Activated CD8-positive, alpha-beta memory T cell treated with anti-CD3 and anti-CD28 coated beads, Interleukin-2, amount 10 ng/mL, durations not matched to agents 7 days and 5 days (primary cell): ENCODE measurements around the gene WIF1. TPM values are rescaled to one million over a fixed set of nuclear protein-coding genes. Genes with fewer than 3 reads are reported as not detected.

ENCODE experiments used
- ATAC-seq: fragments of 150-1000 bp; cut with Tn5 transposase; one replicate; pipeline ENCODE4 v1.10.0; 2021; ENCODE audit warnings: moderate library complexity
- CTCF ChIA-PET: fragments of 350-600 bp; sonication (Branson Sonifier 250); formaldehyde crosslinking; loops from one replicate; lab custom pipeline; 2021; ENCODE audit warnings: antibody characterized with exemption; lab: Charles Lee
- DNase-seq: peaks from one replicate; pipeline ENCODE4 v3.0.0-alpha.2; 2020
- H3K27ac Mint-ChIP-seq: one replicate; pipeline ENCODE4 v1.8.0; 2021; ENCODE audit warnings: mild to moderate bottlenecking, mixed read lengths
- H3K27me3 Mint-ChIP-seq: one replicate; pipeline ENCODE4 v1.8.0; 2021; ENCODE audit warnings: mixed read lengths
- H3K36me3 Mint-ChIP-seq: one replicate; pipeline ENCODE4 v1.8.0; 2021; ENCODE audit warnings: mild to moderate bottlenecking, mixed read lengths
- H3K4me1 Mint-ChIP-seq: one replicate; pipeline ENCODE4 v1.8.0; 2021; ENCODE audit warnings: mixed read lengths
- H3K4me3 Mint-ChIP-seq: one replicate; pipeline ENCODE4 v1.8.0; 2021; ENCODE audit warnings: mild to moderate bottlenecking, moderate library complexity, mixed read lengths
- H3K9me3 Mint-ChIP-seq: one replicate; pipeline ENCODE4 v1.8.0; 2022; ENCODE audit warnings: low read depth, mixed read lengths
- total RNA-seq, 2 experiments: library from RNA; stranded (reverse); gene quantifications; one replicate each; pipeline ENCODE4 v1.2.3, GENCODE V29; 2021

Gene WIF1
- not detected for total RNA-seq

DNA sequence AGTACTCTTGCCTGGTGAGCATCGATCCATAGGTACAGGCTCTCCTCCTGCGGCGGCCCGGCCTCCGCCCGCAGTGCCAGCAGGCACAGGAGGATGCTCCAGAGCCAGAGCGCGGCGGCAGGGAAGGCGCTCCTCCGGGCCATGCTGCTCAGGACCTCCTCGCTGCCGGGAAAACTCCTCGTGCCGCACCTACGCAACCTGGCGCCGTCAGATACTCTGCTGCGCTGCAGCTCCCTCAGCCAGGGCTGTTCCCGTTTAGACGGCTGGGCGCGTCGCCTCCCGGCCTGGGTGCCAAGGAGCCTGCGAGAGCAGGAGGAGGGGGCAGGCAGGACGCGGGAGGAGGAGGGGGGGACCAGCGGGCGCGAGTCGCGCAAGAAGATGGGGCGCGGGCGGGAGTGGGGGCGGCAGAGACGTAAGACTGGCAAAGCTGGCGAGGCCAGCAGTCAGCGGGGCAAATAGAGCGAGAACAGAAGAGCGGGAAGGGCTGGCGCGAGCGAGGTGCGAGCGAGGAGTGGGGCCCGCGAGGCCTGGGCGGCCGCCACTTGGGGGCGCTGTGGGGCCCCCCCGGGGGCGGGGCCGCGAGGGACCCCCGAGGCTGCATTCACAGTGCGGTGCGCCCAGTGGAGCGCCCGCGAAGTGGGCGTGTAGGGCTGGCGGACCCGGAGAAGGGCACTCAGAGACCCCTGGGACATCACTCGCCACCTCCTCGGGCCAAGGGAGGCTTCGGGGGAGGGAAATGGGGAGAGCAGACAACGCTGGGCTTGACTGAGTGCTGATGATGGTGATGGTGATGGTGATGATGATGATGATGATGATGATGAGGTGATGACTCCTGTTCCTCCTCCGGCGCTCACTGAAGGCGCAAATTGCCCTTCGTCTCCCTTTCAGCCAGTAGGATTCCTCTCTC, at the start of gene WIF1:
Gene WIF1, minus strand, starts transcription at position 257 of the 907 bp plus-strand sequence. Its CDS starts 114 bp downstream, at position 143.
- DNase-seq (no peak), ATAC-seq (peak; percentile 86)
- CTCF ChIA-PET = interaction anchor here (0.6 to 1.4 kb wide), 5 partner anchors 10 to 774 kb away, joined by 3 to 7 read pairs (median 3); no protein-coding TSS in a partner anchor
- H3K4me3 Mint-ChIP-seq = peak within 1 kb of the TSS; percentile 19
- H3K27me3 Mint-ChIP-seq = peaks cover 42% of the 10 kb centered on the region
- no peak within 1 kb of the TSS for H3K27ac Mint-ChIP-seq
- no peaks in the 10 kb centered on the region for H3K9me3 Mint-ChIP-seq
- H3K4me1 Mint-ChIP-seq = peaks cover 12% of the 10 kb centered on the region
- no peaks in the 10 kb centered on the region for H3K36me3 Mint-ChIP-seq

- peak; percentile 80 for DNase-seq
- peak; percentile 55 for ATAC-seq
- peaks cover 24% of the 10 kb centered on the region for H3K36me3 Mint-ChIP-seq
- H3K9me3 Mint-ChIP-seq = no peaks in the 10 kb centered on the region
- CTCF ChIA-PET = interaction anchor here (1.3 to 3.7 kb wide), 6 partner anchors 9 to 39 kb away, joined by 3 to 41 read pairs (median 9); no protein-coding TSS in a partner anchor
- peaks cover 30% of the 10 kb centered on the region for H3K4me1 Mint-ChIP-seq
- H3K27me3 Mint-ChIP-seq = no peaks in the 10 kb centered on the region
- peak overlapping the region; percentile 85 for H3K4me3 Mint-ChIP-seq
- H3K27ac Mint-ChIP-seq = peak overlapping the region; percentile 93
These were observed 49.2 kb upstream of the WIF1 start for GRCh38 chr12:65170209-65170881.

DNA sequence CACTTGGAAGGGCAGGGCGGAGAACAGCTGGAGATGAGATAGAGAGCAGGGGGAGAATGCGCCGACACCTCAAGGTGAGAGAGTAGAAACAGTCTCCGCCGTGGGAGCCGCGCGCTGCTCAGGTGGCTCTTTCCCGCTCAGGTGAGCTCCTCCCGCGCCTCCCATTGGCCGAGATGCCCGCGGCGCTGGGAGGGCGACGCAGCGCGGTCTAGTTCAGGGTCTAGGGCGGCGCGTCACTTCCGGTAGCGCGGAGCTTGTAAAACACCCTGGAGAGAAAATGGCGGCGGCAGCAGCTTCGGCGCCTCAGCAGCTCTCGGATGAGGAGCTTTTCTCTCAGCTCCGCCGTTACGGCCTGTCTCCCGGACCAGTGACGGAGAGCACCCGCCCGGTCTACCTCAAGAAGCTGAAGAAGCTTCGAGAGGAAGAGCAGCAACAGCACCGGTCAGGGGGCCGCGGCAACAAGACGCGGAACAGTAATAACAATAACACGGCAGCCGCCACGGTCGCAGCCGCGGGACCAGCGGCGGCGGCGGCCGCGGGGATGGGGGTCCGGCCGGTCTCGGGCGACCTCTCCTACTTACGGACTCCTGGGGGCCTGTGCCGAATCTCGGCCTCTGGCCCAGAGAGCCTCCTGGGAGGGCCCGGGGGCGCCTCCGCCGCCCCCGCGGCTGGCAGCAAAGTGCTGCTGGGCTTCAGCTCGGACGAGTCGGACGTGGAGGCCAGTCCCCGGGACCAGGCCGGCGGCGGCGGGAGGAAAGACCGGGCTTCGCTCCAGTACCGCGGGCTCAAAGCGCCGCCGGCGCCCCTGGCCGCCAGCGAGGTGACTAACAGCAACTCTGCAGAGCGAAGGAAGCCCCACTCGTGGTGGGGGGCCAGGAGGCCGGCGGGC, 48.5 kb upstream of the WIF1 start, which contains the start of gene LEMD3:
Gene LEMD3, plus strand, starts transcription at position 264 of the 889 bp plus-strand sequence. Its CDS starts 14 bp downstream, at position 278.
- peak; percentile 90 for ATAC-seq
- peak within 1 kb of the TSS; percentile 85 for H3K4me3 Mint-ChIP-seq

DNA sequence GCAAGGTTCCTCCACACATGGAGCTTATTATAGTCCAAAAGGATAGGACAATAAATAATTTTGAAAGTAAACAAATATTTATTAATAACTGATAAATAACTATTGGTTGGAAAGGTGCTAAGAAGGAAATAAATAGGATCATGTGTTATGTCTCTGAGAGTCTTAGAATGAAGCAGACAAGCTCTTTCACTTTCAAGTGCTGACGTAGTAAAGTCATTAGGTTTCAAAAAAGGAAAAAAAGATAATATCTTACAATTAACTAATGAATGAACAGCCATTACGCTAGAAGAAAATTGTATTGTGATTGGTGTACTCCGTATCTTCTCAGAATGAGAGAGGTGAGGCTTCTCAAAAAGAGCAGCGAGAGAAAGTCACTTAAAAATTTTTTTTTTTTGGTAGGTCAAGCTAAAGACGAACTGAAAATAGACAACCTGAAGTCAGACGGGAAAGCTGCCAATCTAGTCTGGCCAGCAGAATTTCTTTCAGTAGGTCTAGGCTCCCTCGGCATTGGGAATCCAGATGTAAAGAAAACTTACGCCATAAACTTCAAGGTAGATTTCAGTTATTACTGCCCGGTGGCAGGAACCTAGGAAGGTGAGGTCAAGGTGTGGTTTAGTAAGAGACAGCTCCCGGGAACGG, 47.7 kb upstream of the WIF1 start:
- H3K27ac Mint-ChIP-seq = peak overlapping the region; percentile 91
- H3K36me3 Mint-ChIP-seq = peaks cover 23% of the 10 kb centered on the region
- no peaks in the 10 kb centered on the region for H3K9me3 Mint-ChIP-seq
- no peaks in the 10 kb centered on the region for H3K27me3 Mint-ChIP-seq
- CTCF ChIA-PET = interaction anchor here (0.7 to 3.7 kb wide), 11 partner anchors 11 to 64 kb away, joined by 3 to 41 read pairs (median 5); no protein-coding TSS in a partner anchor
- H3K4me3 Mint-ChIP-seq = peak overlapping the region; percentile 85
- ATAC-seq = no peak
- H3K4me1 Mint-ChIP-seq = peaks cover 30% of the 10 kb centered on the region
- DNase-seq = no peak

More for the DNA sequence above, 48.5 kb upstream of the WIF1 start, which contains the start of gene LEMD3:
- peak; percentile 95 for DNase-seq
- Mint-ChIP-seq H3K27ac (peak within 1 kb of the TSS; percentile 93), H3K9me3 (no peaks in the 10 kb centered on the region), H3K27me3 (no peaks in the 10 kb centered on the region), H3K36me3 (peaks cover 24% of the 10 kb centered on the region), H3K4me1 (peaks cover 30% of the 10 kb centered on the region)
- CTCF ChIA-PET = interaction anchor here (0.7 to 3.7 kb wide), 12 partner anchors 10 to 63 kb away, joined by 3 to 41 read pairs (median 6); no protein-coding TSS in a partner anchor

GRCh38 chr12:65164774-65165173, 43.7 kb upstream of the WIF1 start:
- H3K4me3 Mint-ChIP-seq = no peak overlapping the region
- H3K36me3 Mint-ChIP-seq = peaks cover 2% of the 10 kb centered on the region
- CTCF ChIA-PET = interaction anchor here (1.0 to 1.3 kb wide), 2 partner anchors 40 to 69 kb away, joined by 3 to 4 read pairs; no protein-coding TSS in a partner anchor
- peaks cover 22% of the 10 kb centered on the region for H3K4me1 Mint-ChIP-seq
- no peak for ATAC-seq
- DNase-seq = no peak
- H3K9me3 Mint-ChIP-seq = no peaks in the 10 kb centered on the region
- H3K27ac Mint-ChIP-seq = no peak overlapping the region
- peaks cover 5% of the 10 kb centered on the region for H3K27me3 Mint-ChIP-seq

GRCh38 chr12:65164244-65164643, 43.1 kb upstream of the WIF1 start:
- Mint-ChIP-seq H3K27me3 (peaks cover 5% of the 10 kb centered on the region), H3K4me1 (peaks cover 21% of the 10 kb centered on the region), H3K36me3 (peaks cover 2% of the 10 kb centered on the region), H3K27ac (peak overlapping the region; percentile 36), H3K4me3 (no peak overlapping the region), H3K9me3 (no peaks in the 10 kb centered on the region)
- DNase-seq (no peak), ATAC-seq (no peak)
- CTCF ChIA-PET = interaction anchor here (1.0 to 1.3 kb wide), 2 partner anchors 40 to 70 kb away, joined by 3 to 4 read pairs; no protein-coding TSS in a partner anchor

- Mint-ChIP-seq H3K27me3 (peaks cover 5% of the 10 kb centered on the region), H3K9me3 (no peaks in the 10 kb centered on the region), H3K27ac (peak overlapping the region; percentile 31), H3K36me3 (peaks cover 2% of the 10 kb centered on the region), H3K4me1 (peaks cover 16% of the 10 kb centered on the region), H3K4me3 (no peak overlapping the region)
- ATAC-seq = peak; percentile 69
- CTCF ChIA-PET = no interaction called here
- DNase-seq = no peak
These were observed 41.5 kb upstream of the WIF1 start for GRCh38 chr12:65162609-65163008.

GRCh38 chr12:65157091-65157490, 36.0 kb upstream of the WIF1 start:
- H3K27me3 Mint-ChIP-seq = peaks cover 5% of the 10 kb centered on the region
- CTCF ChIA-PET = interaction anchor here (1.9 to 5.7 kb wide), 2 partner anchors 12 to 75 kb away, joined by 7 to 41 read pairs; partner anchors contain the start of gene LEMD3
- H3K4me1 Mint-ChIP-seq = peaks cover 22% of the 10 kb centered on the region
- peaks cover 5% of the 10 kb centered on the region for H3K36me3 Mint-ChIP-seq
- DNase-seq (no peak), ATAC-seq (no peak)
- H3K9me3 Mint-ChIP-seq = no peaks in the 10 kb centered on the region
- H3K4me3 Mint-ChIP-seq = peak overlapping the region; percentile 66
- H3K27ac Mint-ChIP-seq = peak overlapping the region; percentile 93

GRCh38 chr12:65156366-65156841, 35.3 kb upstream of the WIF1 start:
- peak; percentile 93 for ATAC-seq
- Mint-ChIP-seq H3K27me3 (peaks cover 7% of the 10 kb centered on the region), H3K36me3 (peaks cover 5% of the 10 kb centered on the region), H3K27ac (peak overlapping the region; percentile 93), H3K4me1 (peaks cover 20% of the 10 kb centered on the region), H3K4me3 (peak overlapping the region; percentile 66), H3K9me3 (no peaks in the 10 kb centered on the region)
- CTCF ChIA-PET = interaction anchor here (0.9 to 5.7 kb wide), 3 partner anchors 12 to 951 kb away, joined by 3 to 41 read pairs (median 7); partner anchors contain the start of gene LEMD3
- DNase-seq = peak; percentile 54

DNA sequence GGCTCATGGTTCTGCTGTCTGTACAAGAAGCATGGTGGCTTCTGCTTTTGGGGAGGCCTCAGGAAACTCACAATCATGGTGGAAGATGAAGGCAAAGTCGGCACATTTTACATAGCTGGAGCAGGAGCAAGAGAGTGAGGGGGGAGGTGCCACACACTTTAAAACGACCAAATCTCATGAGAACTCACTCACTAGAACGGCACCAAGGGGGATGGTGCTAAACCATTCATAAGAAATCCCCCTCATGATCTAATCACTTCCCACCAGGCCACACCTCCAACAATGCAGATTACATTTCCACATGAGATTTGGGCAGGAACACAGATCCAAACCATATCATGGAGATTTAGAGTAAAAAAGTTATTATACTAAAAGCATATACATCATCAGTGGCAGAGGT, 34.7 kb upstream of the WIF1 start:
- peaks cover 3% of the 10 kb centered on the region for H3K36me3 Mint-ChIP-seq
- peaks cover 21% of the 10 kb centered on the region for H3K4me1 Mint-ChIP-seq
- CTCF ChIA-PET = interaction anchor here (0.9 to 5.7 kb wide), 3 partner anchors 13 to 952 kb away, joined by 3 to 41 read pairs (median 7); partner anchors contain the start of gene LEMD3
- DNase-seq = peak; percentile 46
- no peaks in the 10 kb centered on the region for H3K9me3 Mint-ChIP-seq
- peaks cover 10% of the 10 kb centered on the region for H3K27me3 Mint-ChIP-seq
- peak; percentile 38 for ATAC-seq
- peak overlapping the region; percentile 21 for H3K4me3 Mint-ChIP-seq
- H3K27ac Mint-ChIP-seq = peak overlapping the region; percentile 93

- CTCF ChIA-PET = interaction anchor here (0.8 to 1.3 kb wide), 3 partner anchors 17 to 32 kb away, joined by 3 to 5 read pairs (median 3); partner anchors contain the start of genes LEMD3 and WIF1
- DNase-seq (no peak), ATAC-seq (no peak)
- no peak overlapping the region for H3K4me3 Mint-ChIP-seq
- H3K27me3 Mint-ChIP-seq = peaks cover 17% of the 10 kb centered on the region
- no peaks in the 10 kb centered on the region for H3K9me3 Mint-ChIP-seq
- H3K27ac Mint-ChIP-seq = no peak overlapping the region
- peaks cover 25% of the 10 kb centered on the region for H3K4me1 Mint-ChIP-seq
- peaks cover 3% of the 10 kb centered on the region for H3K36me3 Mint-ChIP-seq
These were observed 31.5 kb upstream of the WIF1 start for GRCh38 chr12:65152596-65152995.
